A673 (cell line): ENCODE data around the gene KLHDC8B. TPM values are rescaled to one million over a fixed set of nuclear protein-coding genes. Genes with fewer than 3 reads are reported as not detected.
A peak's percentile ranks its signal among the peaks of the same experiment; 100 is the strongest.

ENCODE experiments used
- Bru-seq: library from RNA; stranded (reverse); fragments of 400-500 nt; gene quantifications from one replicate; lab custom pipeline; 2021; lab: Mats Ljungman, UMichigan
- BruChase-seq, 2 experiments: library from RNA; stranded (reverse); fragments of 400-500 nt; gene quantifications; one replicate each; lab custom pipeline; 2021; lab: Mats Ljungman, UMichigan
- BruUV-seq: library from RNA; stranded (reverse); fragments of 400-500 nt; replicated peaks from 2 replicates; lab custom pipeline; 2021; lab: Mats Ljungman, UMichigan
- CTCF ChIA-PET: fragments of 300-600 bp; sonication (Branson Sonifier 250); formaldehyde crosslinking; loops from one replicate; lab custom pipeline; 2022; ENCODE audit warnings: antibody characterized with exemption; lab: Charles Lee
- POLR2A ChIA-PET: fragments of 300-600 bp; sonication (Branson Sonifier 250); formaldehyde crosslinking; loops from one replicate; lab custom pipeline; 2022; ENCODE audit warnings: antibody characterized with exemption; ENCODE audit not compliant: low non-redundant PET; lab: Charles Lee
- DNase-seq: peaks from one replicate; pipeline ENCODE4 v3.0.0-alpha.2; 2015; ENCODE audit warnings: low spot score
- H3K27ac ChIP-seq: fragments of 200-600 bp; sonication (generic); 2 replicates; pipeline ENCODE4 v1.5.1; 2016; ENCODE audit warnings: mixed run types, low read depth, mild to moderate bottlenecking, mixed read lengths, antibody characterized with exemption, low read length; ENCODE audit not compliant: poor library complexity, severe bottlenecking
- H3K27me3 ChIP-seq: fragments of 200-600 bp; sonication (generic); replicated peaks from 2 replicates; pipeline ENCODE4 v1.6.1; 2017; ENCODE audit warnings: mixed run types, low read depth, mild to moderate bottlenecking, mixed read lengths, antibody characterized with exemption, low read length; ENCODE audit not compliant: insufficient read depth, poor library complexity
- H3K36me3 ChIP-seq: fragments of 200-600 bp; sonication (generic); 2 replicates; pipeline ENCODE4 v1.6.1; 2016; ENCODE audit warnings: mixed run types, mild to moderate bottlenecking, mixed read lengths, antibody characterized with exemption, low read length; ENCODE audit not compliant: insufficient read depth, poor library complexity, severe bottlenecking
- H3K4me1 ChIP-seq: fragments of 200-600 bp; sonication (generic); 2 replicates; pipeline ENCODE4 v1.6.1; 2017; ENCODE audit warnings: mixed run types, mild to moderate bottlenecking, mixed read lengths, antibody characterized with exemption, low read length; ENCODE audit not compliant: insufficient read depth, poor library complexity, severe bottlenecking
- H3K4me3 ChIP-seq: fragments of 200-600 bp; sonication (generic); 2 replicates; pipeline ENCODE4 v1.5.1; 2016; ENCODE audit warnings: low read depth, mixed run types, mild to moderate bottlenecking, mixed read lengths, low read length; ENCODE audit not compliant: poor library complexity, severe bottlenecking
- H3K9me3 ChIP-seq: fragments of 200-600 bp; sonication (generic); 2 replicates; pipeline ENCODE4 v1.6.1; 2016; ENCODE audit warnings: mixed run types, low read depth, mild to moderate bottlenecking, mixed read lengths, antibody characterized with exemption, low read length; ENCODE audit not compliant: poor library complexity, severe bottlenecking
- CTCF ChIP-seq: fragments of 300-800, 200-600 bp; sonication (generic); conservative IDR thresholded peaks from 2 replicates; pipeline ENCODE4 v1.5.1; 2017; ENCODE audit warnings: low read depth, mild to moderate bottlenecking, antibody characterized with exemption, low read length, moderate library complexity, mixed read lengths
- EZH2 ChIP-seq: fragments of 200-600 bp; sonication (generic); IDR thresholded peaks from 2 replicates; pipeline ENCODE4 v1.6.1; 2017; ENCODE audit warnings: borderline replicate concordance, low read depth, mild to moderate bottlenecking, mixed read lengths, antibody characterized with exemption, low read length; ENCODE audit not compliant: poor library complexity, severe bottlenecking
- intact Hi-C: fragments of 100-400 bp; cut with micrococcal nuclease; formaldehyde crosslinking; loops from one replicate; pipeline ENCODE4 v1.10.0; 2022; ENCODE audit not compliant: unreplicated experiment
- long read RNA-seq: library from polyadenylated mRNA; stranded (forward); transcript quantifications from one replicate; pipeline ENCODE4 v2.0.0, GENCODE V29; 2022
- total RNA-seq: library from RNA; stranded (reverse); gene quantifications from 2 replicates; pipeline ENCODE4 v1.2.3, GENCODE V29; 2021

The KLHDC8B gene
- 5.1 and 6.9 TPM in 2 replicates for total RNA-seq
- percentile 31 among the genes with signal in this experiment for Bru-seq, nascent RNA
- BruChase-seq, experiment 1, labeled RNA remaining after a 2-hour chase: percentile 44 among the genes with signal in this experiment
- BruChase-seq, experiment 2, labeled RNA remaining after a 6-hour chase: percentile 47 among the genes with signal in this experiment
- long read RNA-seq, transcript KLHDC8B-201 (6 exons, 1,959 nt): major isoform, 8 of 10 reads
- long read RNA-seq, partial matches to known transcripts: 1 of 10 reads
- long read RNA-seq, other reads (novel, unspliced or antisense): 1 of 10 reads

GRCh38 chr3:49171119-49171774 lies at the start of gene KLHDC8B:
KLHDC8B (plus strand) TSS chr3:49171598; CDS start chr3:49172770, 1,172 bp downstream.
- DNase-seq: peak; percentile 62
- H3K4me1 ChIP-seq: no peaks in the 10 kb centered on the region
- BruUV-seq: no TSS peak
- no peaks in the 10 kb centered on the region for H3K9me3 ChIP-seq
- ChIA-PET POLR2A (interaction anchor here (0.5 kb wide), 1 partner anchor 134 kb away, joined by 11 read pairs; no protein-coding TSS in a partner anchor), CTCF (interaction anchor here (0.5 to 1.6 kb wide), 4 partner anchors 38 to 424 kb away, joined by 3 to 5 read pairs (median 3); no protein-coding TSS in a partner anchor)
- no peaks in the 10 kb centered on the region for H3K36me3 ChIP-seq
- H3K27me3 ChIP-seq: no peaks in the 10 kb centered on the region
- peak; percentile 74 for TF ChIP-seq CTCF
- TF ChIP-seq EZH2: no peak
- H3K4me3 ChIP-seq: peak within 1 kb of the TSS; percentile 58
- intact Hi-C loops: loop anchor here (10.0 kb wide), 1 partner anchor 274 kb away; no protein-coding TSS in a partner anchor
- H3K27ac ChIP-seq: peak within 1 kb of the TSS; percentile 63

- ChIA-PET POLR2A (no interaction called here), CTCF (no interaction called here)
- Histone ChIP-seq H3K9me3 (no peaks in the 10 kb centered on the region), H3K36me3 (peaks cover 9% of the 10 kb centered on the region), H3K27ac (no peak overlapping the region), H3K4me1 (no peaks in the 10 kb centered on the region), H3K27me3 (no peaks in the 10 kb centered on the region), H3K4me3 (no peak overlapping the region)
- intact Hi-C loops: no loop called here
- DNase-seq: no peak
- TF ChIP-seq EZH2 (no peak), CTCF (no peak)
- BruUV-seq: no TSS peak
Measured at GRCh38 chr3:49122022-49122421, 49.4 kb upstream of the KLHDC8B start.

GRCh38 chr3:49122451-49122850 lies 48.9 kb upstream of the KLHDC8B start:
- no TSS peak for BruUV-seq
- DNase-seq: no peak
- Histone ChIP-seq H3K27ac (no peak overlapping the region), H3K4me1 (no peaks in the 10 kb centered on the region), H3K4me3 (no peak overlapping the region), H3K36me3 (peaks cover 5% of the 10 kb centered on the region), H3K9me3 (no peaks in the 10 kb centered on the region), H3K27me3 (no peaks in the 10 kb centered on the region)
- ChIA-PET CTCF (no interaction called here), POLR2A (no interaction called here)
- no peak for TF ChIP-seq CTCF
- no peak for TF ChIP-seq EZH2
- intact Hi-C loops: no loop called here
